HEK293 (cell line): ENCODE measurements around the gene SURF4.

Experiments
- GLI4 ChIP-seq: fragments of 450-650 bp; formaldehyde crosslinking; IDR thresholded peaks from 2 replicates; pipeline ENCODE4 v1.5.1; 2016; ENCODE audit warnings: missing biosample characterization, missing genetic modification characterization
- HOXC10 ChIP-seq: sonication (generic); formaldehyde crosslinking; IDR thresholded peaks from 2 replicates; pipeline ENCODE4 v1.8.1; 2023; ENCODE audit warnings: mild to moderate bottlenecking, missing genetic modification reagents
- KLF16 ChIP-seq: fragments of 450-650 bp; formaldehyde crosslinking; IDR thresholded peaks from 2 replicates; pipeline ENCODE4 v1.5.1; 2017; ENCODE audit warnings: missing biosample characterization, missing genetic modification characterization
- ZNF214 ChIP-seq: fragments of 450-650 bp; formaldehyde crosslinking; IDR thresholded peaks from 2 replicates; pipeline ENCODE4 v1.5.1; 2017; ENCODE audit warnings: missing biosample characterization, mild to moderate bottlenecking, missing genetic modification characterization, borderline replicate concordance
- ZNF24 ChIP-seq: fragments of 450-650 bp; formaldehyde crosslinking; IDR thresholded peaks from 2 replicates; pipeline ENCODE4 v1.5.1; 2016; ENCODE audit warnings: missing biosample characterization, missing genetic modification characterization
- ZNF335 ChIP-seq: fragments of 450-650 bp; formaldehyde crosslinking; conservative IDR thresholded peaks from 2 replicates; pipeline ENCODE4 v1.5.1; 2016; ENCODE audit warnings: missing biosample characterization, missing genetic modification characterization
- ZNF501 ChIP-seq: fragments of 450-650 bp; formaldehyde crosslinking; IDR thresholded peaks from 2 replicates; pipeline ENCODE4 v1.5.1; 2016; ENCODE audit warnings: missing biosample characterization, missing genetic modification characterization
- ZNF76 ChIP-seq: fragments of 450-650 bp; formaldehyde crosslinking; IDR thresholded peaks from 2 replicates; pipeline ENCODE4; 2016; ENCODE audit warnings: low read depth, missing biosample characterization, missing genetic modification characterization, borderline replicate concordance
- ZNF791 ChIP-seq: fragments of 450-650 bp; formaldehyde crosslinking; IDR thresholded peaks from 2 replicates; pipeline ENCODE4 v1.5.1; 2016; ENCODE audit warnings: missing biosample characterization, missing genetic modification characterization
- TF ChIP-seq, protein P1 (sequence below): fragments of 450-650 bp; formaldehyde crosslinking; IDR thresholded peaks from 2 replicates; pipeline ENCODE4 v1.5.1; 2016; ENCODE audit warnings: missing biosample characterization, missing genetic modification characterization
- TF ChIP-seq, protein P2 (sequence below): fragments of 450-650 bp; formaldehyde crosslinking; IDR thresholded peaks from 2 replicates; pipeline ENCODE4 v1.5.1; 2016; ENCODE audit warnings: missing biosample characterization, missing genetic modification characterization
- TF ChIP-seq, protein P3 (sequence below): fragments of 450-650 bp; formaldehyde crosslinking; IDR thresholded peaks from 2 replicates; pipeline ENCODE4 v1.5.1; 2016; ENCODE audit warnings: missing biosample characterization, missing genetic modification characterization
- TF ChIP-seq, protein P4 (sequence below): sonication (generic); formaldehyde crosslinking; IDR thresholded peaks from 2 replicates; pipeline ENCODE4 v1.8.1; 2022; ENCODE audit warnings: mild to moderate bottlenecking, moderate library complexity, missing genetic modification reagents

DNA sequence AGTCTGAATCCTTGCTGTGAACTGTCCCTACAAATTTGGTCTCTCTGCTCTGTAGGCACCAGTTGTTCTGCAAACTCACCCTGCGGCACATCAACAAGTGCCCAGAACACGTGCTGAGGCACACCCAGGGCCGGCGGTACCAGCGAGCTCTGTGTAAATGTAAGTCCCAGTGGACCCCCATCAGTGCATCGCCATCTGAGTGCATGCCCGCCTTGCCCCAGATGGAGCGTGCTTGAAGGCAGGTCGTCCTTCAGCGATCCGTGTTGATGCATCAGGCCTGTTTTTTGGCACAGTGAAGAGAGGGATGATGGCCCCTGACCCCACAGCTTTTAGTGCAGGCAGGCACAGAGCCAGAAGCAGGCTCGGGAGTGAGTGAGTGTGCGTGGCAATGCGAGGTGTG, 18.2 kb downstream of the SURF4 start:
- TF ChIP-seq ZNF791 (tag by site-specific recombination), result no peak
- TF ChIP-seq KLF16 (tag by site-specific recombination), result no peak
- no peak for TF ChIP-seq GLI4
- TF ChIP-seq ZNF24 (tag by site-specific recombination), result no peak
- TF ChIP-seq, protein P1, sequence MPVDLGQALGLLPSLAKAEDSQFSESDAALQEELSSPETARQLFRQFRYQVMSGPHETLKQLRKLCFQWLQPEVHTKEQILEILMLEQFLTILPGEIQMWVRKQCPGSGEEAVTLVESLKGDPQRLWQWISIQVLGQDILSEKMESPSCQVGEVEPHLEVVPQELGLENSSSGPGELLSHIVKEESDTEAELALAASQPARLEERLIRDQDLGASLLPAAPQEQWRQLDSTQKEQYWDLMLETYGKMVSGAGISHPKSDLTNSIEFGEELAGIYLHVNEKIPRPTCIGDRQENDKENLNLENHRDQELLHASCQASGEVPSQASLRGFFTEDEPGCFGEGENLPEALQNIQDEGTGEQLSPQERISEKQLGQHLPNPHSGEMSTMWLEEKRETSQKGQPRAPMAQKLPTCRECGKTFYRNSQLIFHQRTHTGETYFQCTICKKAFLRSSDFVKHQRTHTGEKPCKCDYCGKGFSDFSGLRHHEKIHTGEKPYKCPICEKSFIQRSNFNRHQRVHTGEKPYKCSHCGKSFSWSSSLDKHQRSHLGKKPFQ (tag by site-specific recombination), result no peak
- TF ChIP-seq, protein P2, sequence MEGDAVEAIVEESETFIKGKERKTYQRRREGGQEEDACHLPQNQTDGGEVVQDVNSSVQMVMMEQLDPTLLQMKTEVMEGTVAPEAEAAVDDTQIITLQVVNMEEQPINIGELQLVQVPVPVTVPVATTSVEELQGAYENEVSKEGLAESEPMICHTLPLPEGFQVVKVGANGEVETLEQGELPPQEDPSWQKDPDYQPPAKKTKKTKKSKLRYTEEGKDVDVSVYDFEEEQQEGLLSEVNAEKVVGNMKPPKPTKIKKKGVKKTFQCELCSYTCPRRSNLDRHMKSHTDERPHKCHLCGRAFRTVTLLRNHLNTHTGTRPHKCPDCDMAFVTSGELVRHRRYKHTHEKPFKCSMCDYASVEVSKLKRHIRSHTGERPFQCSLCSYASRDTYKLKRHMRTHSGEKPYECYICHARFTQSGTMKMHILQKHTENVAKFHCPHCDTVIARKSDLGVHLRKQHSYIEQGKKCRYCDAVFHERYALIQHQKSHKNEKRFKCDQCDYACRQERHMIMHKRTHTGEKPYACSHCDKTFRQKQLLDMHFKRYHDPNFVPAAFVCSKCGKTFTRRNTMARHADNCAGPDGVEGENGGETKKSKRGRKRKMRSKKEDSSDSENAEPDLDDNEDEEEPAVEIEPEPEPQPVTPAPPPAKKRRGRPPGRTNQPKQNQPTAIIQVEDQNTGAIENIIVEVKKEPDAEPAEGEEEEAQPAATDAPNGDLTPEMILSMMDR (tag by site-specific recombination), result no peak
- TF ChIP-seq ZNF335, result no peak
- no peak for TF ChIP-seq ZNF501 (tag by site-specific recombination)
- no peak for TF ChIP-seq ZNF76
- TF ChIP-seq, protein P3, sequence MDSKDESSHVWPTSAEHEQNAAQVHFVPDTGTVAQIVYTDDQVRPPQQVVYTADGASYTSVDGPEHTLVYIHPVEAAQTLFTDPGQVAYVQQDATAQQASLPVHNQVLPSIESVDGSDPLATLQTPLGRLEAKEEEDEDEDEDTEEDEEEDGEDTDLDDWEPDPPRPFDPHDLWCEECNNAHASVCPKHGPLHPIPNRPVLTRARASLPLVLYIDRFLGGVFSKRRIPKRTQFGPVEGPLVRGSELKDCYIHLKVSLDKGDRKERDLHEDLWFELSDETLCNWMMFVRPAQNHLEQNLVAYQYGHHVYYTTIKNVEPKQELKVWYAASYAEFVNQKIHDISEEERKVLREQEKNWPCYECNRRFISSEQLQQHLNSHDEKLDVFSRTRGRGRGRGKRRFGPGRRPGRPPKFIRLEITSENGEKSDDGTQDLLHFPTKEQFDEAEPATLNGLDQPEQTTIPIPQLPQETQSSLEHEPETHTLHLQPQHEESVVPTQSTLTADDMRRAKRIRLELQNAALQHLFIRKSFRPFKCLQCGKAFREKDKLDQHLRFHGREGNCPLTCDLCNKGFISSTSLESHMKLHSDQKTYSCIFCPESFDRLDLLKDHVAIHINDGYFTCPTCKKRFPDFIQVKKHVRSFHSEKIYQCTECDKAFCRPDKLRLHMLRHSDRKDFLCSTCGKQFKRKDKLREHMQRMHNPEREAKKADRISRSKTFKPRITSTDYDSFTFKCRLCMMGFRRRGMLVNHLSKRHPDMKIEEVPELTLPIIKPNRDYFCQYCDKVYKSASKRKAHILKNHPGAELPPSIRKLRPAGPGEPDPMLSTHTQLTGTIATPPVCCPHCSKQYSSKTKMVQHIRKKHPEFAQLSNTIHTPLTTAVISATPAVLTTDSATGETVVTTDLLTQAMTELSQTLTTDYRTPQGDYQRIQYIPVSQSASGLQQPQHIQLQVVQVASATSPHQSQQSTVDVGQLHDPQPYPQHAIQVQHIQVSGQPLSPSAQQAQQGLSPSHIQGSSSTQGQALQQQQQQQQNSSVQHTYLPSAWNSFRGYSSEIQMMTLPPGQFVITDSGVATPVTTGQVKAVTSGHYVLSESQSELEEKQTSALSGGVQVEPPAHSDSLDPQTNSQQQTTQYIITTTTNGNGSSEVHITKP (tag by site-specific recombination), result no peak
- TF ChIP-seq, protein P4, sequence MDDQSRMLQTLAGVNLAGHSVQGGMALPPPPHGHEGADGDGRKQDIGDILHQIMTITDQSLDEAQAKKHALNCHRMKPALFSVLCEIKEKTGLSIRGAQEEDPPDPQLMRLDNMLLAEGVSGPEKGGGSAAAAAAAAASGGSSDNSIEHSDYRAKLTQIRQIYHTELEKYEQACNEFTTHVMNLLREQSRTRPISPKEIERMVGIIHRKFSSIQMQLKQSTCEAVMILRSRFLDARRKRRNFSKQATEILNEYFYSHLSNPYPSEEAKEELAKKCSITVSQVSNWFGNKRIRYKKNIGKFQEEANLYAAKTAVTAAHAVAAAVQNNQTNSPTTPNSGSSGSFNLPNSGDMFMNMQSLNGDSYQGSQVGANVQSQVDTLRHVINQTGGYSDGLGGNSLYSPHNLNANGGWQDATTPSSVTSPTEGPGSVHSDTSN (CRISPR knock-in tag), result no peak
- TF ChIP-seq HOXC10, result no peak
- no peak for TF ChIP-seq ZNF214 (tag by site-specific recombination)
